Fibroblast of villous mesenchyme (primary cell): ENCODE measurements around the gene ANXA7. TPM values are rescaled to one million over a fixed set of nuclear protein-coding genes. Genes with fewer than 3 reads are reported as not detected.
"Not testable (repeated sequence)": the region's sequence is repeated elsewhere in the genome, so short reads cannot be mapped to it uniquely, and the experiment has no call there.

ENCODE experiments used
- DNase-seq: peaks from one replicate; pipeline ENCODE4 v3.0.0-alpha.2; 2010; ENCODE audit warnings: low read depth
- H3K4me3 ChIP-seq: 2 replicates; pipeline ENCODE4 v1.5.1; 2011; ENCODE audit warnings: low read depth, mild to moderate bottlenecking, low read length
- CTCF ChIP-seq: IDR thresholded peaks from 2 replicates; pipeline ENCODE4 v1.5.1; 2012; ENCODE audit warnings: low read depth, mild to moderate bottlenecking, low read length; ENCODE audit not compliant: insufficient read depth
- small RNA-seq: library from RNA; depleted of rRNA; stranded (forward); fragments of <200 nt; gene quantifications from one replicate; pipeline ENCODE3, GENCODE V24; 2012
- total RNA-seq: library from RNA; depleted of rRNA; stranded (reverse); fragments of >200 nt; gene quantifications from 2 replicates; pipeline ENCODE4 v1.2.3, GENCODE V29; 2012

ANXA7 gene
- total RNA-seq, 1 donor, result 118 TPM

GRCh38 chr10:73344269-73344668 is 69.6 kb downstream of the ANXA7 start:
- no peak for TF ChIP-seq CTCF
- no peak for DNase-seq
- no peak overlapping the region for H3K4me3 ChIP-seq

- TF ChIP-seq CTCF, result no peak
- H3K4me3 ChIP-seq, result no peak overlapping the region
- DNase-seq, result no peak
These were observed 73.7 kb downstream of the ANXA7 start for GRCh38 chr10:73340121-73340520.

- no peak overlapping the region for H3K4me3 ChIP-seq
- DNase-seq, result no peak
- no peak for TF ChIP-seq CTCF
These were observed 74.4 kb downstream of the ANXA7 start for GRCh38 chr10:73339436-73339835.

GRCh38 chr10:73338801-73339368 is 75.0 kb downstream of the ANXA7 start:
- no peak for TF ChIP-seq CTCF
- no peak overlapping the region for H3K4me3 ChIP-seq
- no peak for DNase-seq

GRCh38 chr10:73333202-73333601 is 80.7 kb downstream of the ANXA7 start:
- no peak for TF ChIP-seq CTCF
- DNase-seq, result no peak
- no peak overlapping the region for H3K4me3 ChIP-seq

- H3K4me3 ChIP-seq, result no peak overlapping the region
- no peak for TF ChIP-seq CTCF
- no peak for DNase-seq
These were observed 81.5 kb downstream of the ANXA7 start for GRCh38 chr10:73332379-73332778.

- H3K4me3 ChIP-seq, DNase-seq: not testable (repeated sequence)
These were observed 85.3 kb downstream of the ANXA7 start for GRCh38 chr10:73328523-73328922.

- not testable (repeated sequence) for DNase-seq, H3K4me3 ChIP-seq
These were observed 88.6 kb downstream of the ANXA7 start for GRCh38 chr10:73325290-73325689.

Small RNAs within 50 kb of the gene (small RNA-seq; reads per million reads assigned to genes)
- gene RF00019, result not detected

Other genes with a start within 250 kb of the ANXA7 start
- gene ECD, start 246.1 kb downstream of the ANXA7 start, total RNA-seq, result 31.6 and 33.2 TPM in 2 replicates
- 19.6 and 28.5 TPM in 2 replicates for gene FAM149B1, start 245.9 kb downstream of the ANXA7 start, total RNA-seq
- gene DNAJC9, start 166.8 kb downstream of the ANXA7 start, total RNA-seq, result 23.5 and 28.1 TPM in 2 replicates
- gene MRPS16, start 161.4 kb downstream of the ANXA7 start, total RNA-seq, result 69.6 and 80.7 TPM in 2 replicates
- 0.32 and 0.43 TPM in 2 replicates for gene CFAP70, start 55.2 kb downstream of the ANXA7 start, total RNA-seq
- 1.3 TPM in 2 replicates for gene MSS51, start 19.5 kb upstream of the ANXA7 start, total RNA-seq
- 23.2 and 27.2 TPM in 2 replicates for gene PPP3CB, start 82.0 kb upstream of the ANXA7 start, total RNA-seq
- 13.5 and 14.2 TPM in 2 replicates for gene USP54, start 177.3 kb upstream of the ANXA7 start, total RNA-seq
- 0.32 and 0.43 TPM in 2 replicates for gene MYOZ1, start 227.4 kb upstream of the ANXA7 start, total RNA-seq
- 0.43 and 0.64 TPM in 2 replicates for gene SYNPO2L, start 242.0 kb upstream of the ANXA7 start, total RNA-seq